DOHH2 (cell line): Measurements from ENCODE around the gene CEACAM21.

Source experiments
- EZH2phosphoT487 ChIP-seq: fragments of 200-600 bp; sonication (generic); IDR thresholded peaks from 2 replicates; pipeline ENCODE4 v1.6.1; 2017; ENCODE audit warnings: borderline replicate concordance, mild to moderate bottlenecking, antibody characterized with exemption, low read length, moderate library complexity, mixed read lengths
- TF ChIP-seq, protein P1 (sequence below): fragments of 200-600 bp; sonication (generic); IDR thresholded peaks from one replicate; pipeline ENCODE4 v1.5.1; 2014; ENCODE audit warnings: antibody characterized with exemption, mild to moderate bottlenecking, low read depth, low read length; ENCODE audit not compliant: poor library complexity, severe bottlenecking

DNA sequence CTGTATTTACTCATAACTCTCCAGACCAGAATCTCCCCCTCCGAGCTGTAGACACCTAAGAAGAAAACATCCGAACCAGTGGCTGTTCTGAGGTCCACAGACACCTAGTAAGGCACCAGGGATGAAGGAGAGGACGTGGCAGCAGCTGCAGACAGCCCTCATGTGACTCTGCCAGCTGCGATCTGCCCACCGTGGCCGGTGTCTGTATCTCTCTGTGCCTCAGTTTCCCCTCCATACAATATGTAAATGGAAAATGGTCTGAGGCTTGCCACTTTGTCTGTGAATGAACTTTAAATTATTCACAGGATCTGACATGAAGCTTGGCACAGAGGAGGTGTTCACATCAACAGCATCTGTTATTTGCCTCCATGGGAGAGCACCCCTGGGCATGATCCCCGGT lies 48.5 kb downstream of the CEACAM21 start:
- TF ChIP-seq, protein P1, sequence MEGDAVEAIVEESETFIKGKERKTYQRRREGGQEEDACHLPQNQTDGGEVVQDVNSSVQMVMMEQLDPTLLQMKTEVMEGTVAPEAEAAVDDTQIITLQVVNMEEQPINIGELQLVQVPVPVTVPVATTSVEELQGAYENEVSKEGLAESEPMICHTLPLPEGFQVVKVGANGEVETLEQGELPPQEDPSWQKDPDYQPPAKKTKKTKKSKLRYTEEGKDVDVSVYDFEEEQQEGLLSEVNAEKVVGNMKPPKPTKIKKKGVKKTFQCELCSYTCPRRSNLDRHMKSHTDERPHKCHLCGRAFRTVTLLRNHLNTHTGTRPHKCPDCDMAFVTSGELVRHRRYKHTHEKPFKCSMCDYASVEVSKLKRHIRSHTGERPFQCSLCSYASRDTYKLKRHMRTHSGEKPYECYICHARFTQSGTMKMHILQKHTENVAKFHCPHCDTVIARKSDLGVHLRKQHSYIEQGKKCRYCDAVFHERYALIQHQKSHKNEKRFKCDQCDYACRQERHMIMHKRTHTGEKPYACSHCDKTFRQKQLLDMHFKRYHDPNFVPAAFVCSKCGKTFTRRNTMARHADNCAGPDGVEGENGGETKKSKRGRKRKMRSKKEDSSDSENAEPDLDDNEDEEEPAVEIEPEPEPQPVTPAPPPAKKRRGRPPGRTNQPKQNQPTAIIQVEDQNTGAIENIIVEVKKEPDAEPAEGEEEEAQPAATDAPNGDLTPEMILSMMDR, result no peak
- no peak for TF ChIP-seq EZH2phosphoT487
